CD14-positive monocyte (primary cell): Measurements from ENCODE around the gene TOM1L2. TPM values are rescaled to one million over a fixed set of nuclear protein-coding genes. Genes with fewer than 3 reads are reported as not detected.

ENCODE experiments used
- DNase-seq, 3 donors: peaks; one replicate each; pipeline ENCODE4 v3.0.0-alpha.2; 2011 to 2022
- H2AFZ ChIP-seq: 2 replicates; pipeline ENCODE4 v1.6.0; 2012; ENCODE audit warnings: mild to moderate bottlenecking, low read depth, low read length, inconsistent platforms; ENCODE audit not compliant: insufficient read depth, poor library complexity, severe bottlenecking
- H3K27ac ChIP-seq, 2 donors: 1 replicate in 1 of 2; 2 replicates in 1 of 2; pipeline ENCODE4 v1.5.1; 2012 to 2013; ENCODE audit warnings: low read length in 2 of 2, control low read depth in 1 of 2, inconsistent platforms in 1 of 2, low read depth in 1 of 2, mild to moderate bottlenecking in 1 of 2
- H3K27me3 ChIP-seq, 2 donors: one replicate each; pipeline versions ENCODE4 v1.6.0 to v1.6.1; 2011 to 2013; ENCODE audit warnings: low read length in 2 of 2; ENCODE audit not compliant: control insufficient read depth in 2 of 2, insufficient read depth in 2 of 2
- H3K36me3 ChIP-seq, 2 donors: replicated peaks in 1 of 2; 1 replicate in 1 of 2; 2 replicates in 1 of 2; pipeline versions ENCODE4 v1.5.1 to v1.6.1; 2012 to 2013; ENCODE audit warnings: low read length in 2 of 2, control low read depth in 1 of 2, inconsistent platforms in 1 of 2, mild to moderate bottlenecking in 1 of 2; ENCODE audit not compliant: insufficient read depth in 2 of 2, control insufficient read depth in 1 of 2
- H3K4me1 ChIP-seq, 2 donors: 1 replicate in 1 of 2; 2 replicates in 1 of 2; pipeline versions ENCODE4 v1.5.1 to v1.6.1; 2012 to 2013; ENCODE audit warnings: low read length in 2 of 2, control low read depth in 1 of 2, inconsistent platforms in 1 of 2, mild to moderate bottlenecking in 1 of 2, moderate library complexity in 1 of 2; ENCODE audit not compliant: insufficient read depth in 2 of 2, control insufficient read depth in 1 of 2
- H3K4me2 ChIP-seq: replicated peaks from 2 replicates; pipeline ENCODE3; 2012; ENCODE audit warnings: low read length, moderate library complexity, mild to moderate bottlenecking; ENCODE audit not compliant: poor library complexity, severe bottlenecking; ENCODE audit errors: extremely low read depth
- H3K4me3 ChIP-seq, 3 experiments: fragments of 200-600 bp in 1 of 3; sonication (generic) in 1 of 3; replicated peaks in 1 of 3; 1 replicate in 2 of 3; 2 replicates in 1 of 3; pipeline ENCODE4 v1.5.1; 2011 to 2013; ENCODE audit warnings: low read length in 3 of 3, mild to moderate bottlenecking in 3 of 3, control low read depth in 2 of 3, low read depth in 2 of 3, inconsistent platforms in 1 of 3, moderate library complexity in 1 of 3
- H3K79me2 ChIP-seq: 2 replicates; pipeline ENCODE4 v1.6.0; 2012; ENCODE audit warnings: mild to moderate bottlenecking, control low read depth, inconsistent platforms, low read length, moderate library complexity; ENCODE audit not compliant: insufficient read depth
- H3K9ac ChIP-seq: 2 replicates; pipeline ENCODE4 v1.6.0; 2017; ENCODE audit warnings: low read length, mild to moderate bottlenecking; ENCODE audit not compliant: insufficient read depth, poor library complexity, severe bottlenecking
- H3K9me3 ChIP-seq, 2 donors: replicated peaks in 1 of 2; 1 replicate in 1 of 2; 2 replicates in 1 of 2; pipeline versions ENCODE4 v1.5.1 to v1.6.1; 2012 to 2013; ENCODE audit warnings: low read length in 2 of 2, control low read depth in 1 of 2; ENCODE audit not compliant: control insufficient read depth in 1 of 2, insufficient read depth in 1 of 2
- H4K20me1 ChIP-seq: 2 replicates; pipeline ENCODE4 v1.6.0; 2012; ENCODE audit warnings: mild to moderate bottlenecking, low read length, control low read depth, moderate library complexity; ENCODE audit not compliant: insufficient read depth
- H3K27ac Mint-ChIP-seq, 7 donors: one replicate each; pipeline ENCODE4 v1.8.0; 2020; ENCODE audit warnings: mild to moderate bottlenecking in 7 of 7, mixed read lengths in 7 of 7, moderate library complexity in 6 of 7, inconsistent platforms in 2 of 7
- H3K27me3 Mint-ChIP-seq, 3 donors: one replicate each; pipeline ENCODE4 v1.8.0; 2021 to 2022; ENCODE audit warnings: low read depth in 3 of 3, mild to moderate bottlenecking in 3 of 3, mixed read lengths in 3 of 3, moderate library complexity in 3 of 3, inconsistent platforms in 1 of 3
- H3K36me3 Mint-ChIP-seq, 2 donors: one replicate each; pipeline ENCODE4 v1.8.0; 2020; ENCODE audit warnings: mixed read lengths in 2 of 2, inconsistent platforms in 1 of 2, mild to moderate bottlenecking in 1 of 2
- H3K4me1 Mint-ChIP-seq: one replicate; pipeline ENCODE4 v1.8.0; 2020; ENCODE audit warnings: mild to moderate bottlenecking, mixed read lengths
- H3K4me3 Mint-ChIP-seq, 2 donors: one replicate each; pipeline ENCODE4 v1.8.0; 2020; ENCODE audit warnings: mild to moderate bottlenecking in 2 of 2, mixed read lengths in 2 of 2, moderate library complexity in 1 of 2
- H3K9me3 Mint-ChIP-seq, 7 donors: one replicate each; pipeline ENCODE4 v1.8.0; 2020 to 2022; ENCODE audit warnings: mixed read lengths in 7 of 7, mild to moderate bottlenecking in 6 of 7, moderate library complexity in 6 of 7, inconsistent platforms in 2 of 7
- CTCF ChIP-seq: fragments of 200-600 bp; IDR thresholded peaks from one replicate; pipeline ENCODE4 v1.8.0; 2022; ENCODE audit warnings: antibody characterized with exemption, mild to moderate bottlenecking
- WGBS: methylation state at CpG from one replicate; pipeline ENCODE4 v1.1.5; 2013; ENCODE audit warnings: missing lambda C conversion rate; ENCODE audit not compliant: insufficient coverage; 5-methylcytosine and 5-hydroxymethylcytosine counted together
- intact Hi-C, 2 donors: fragments of 100-400 bp; cut with micrococcal nuclease; formaldehyde crosslinking; loops; one replicate each; pipeline versions ENCODE4 v1.15.0 to v1.15.1; 2023
- polyA plus RNA-seq, 3 donors: library from polyadenylated mRNA; depleted of rRNA in 1 of 3; unstranded in 2 of 3; stranded (reverse) in 1 of 3; fragments of 300-500 nt in 2 of 3; fragments of >200 nt in 1 of 3; fragmentation: Illumina TruSeq in 2 of 3; gene quantifications; 1 replicate in 2 of 3; 2 replicates in 1 of 3; pipeline ENCODE4 v1.2.3, GENCODE V29; 2012 to 2021

Gene TOM1L2
- polyA plus RNA-seq, 3 donors: 1.7 to 28.2 (median 2.8) TPM

- Mint-ChIP-seq H3K9me3 (no peaks in the 10 kb centered on the region), H3K4me1 (no peaks in the 10 kb centered on the region), H3K27ac (peak overlapping the region in 1 of 7 donors; percentile 68), H3K4me3 (no peak overlapping the region), H3K27me3 (peaks cover 0 to 2% (median 0%) of the 10 kb centered on the region in 3 donors), H3K36me3 (peaks cover 14 to 15% of the 10 kb centered on the region in 2 donors)
- intact Hi-C loops: no loop called here
- Histone ChIP-seq H3K9me3 (no peaks in the 10 kb centered on the region), H3K36me3 (peaks cover 8 to 18% of the 10 kb centered on the region in 2 donors), H3K27me3 (no peaks in the 10 kb centered on the region), H4K20me1 (no peaks in the 10 kb centered on the region), H3K79me2 (no peaks in the 10 kb centered on the region), H3K4me2 (no peak overlapping the region), H3K4me1 (no peaks in the 10 kb centered on the region), H3K27ac (no peak overlapping the region), H3K9ac (no peak overlapping the region), H3K4me3 (no peak overlapping the region), H2AFZ (no peak overlapping the region)
- no peak for TF ChIP-seq CTCF
- WGBS: no CpG with 5 or more reads among the region's 2 CpGs
- no peak for DNase-seq
Measured at GRCh38 chr17:18002171-18002570, 30.0 kb upstream of the TOM1L2 start.

GRCh38 chr17:18000030-18000408 lies 27.8 kb upstream of the TOM1L2 start:
- Histone ChIP-seq H3K27me3 (no peaks in the 10 kb centered on the region), H3K9ac (no peak overlapping the region), H3K4me1 (no peaks in the 10 kb centered on the region), H3K4me3 (no peak overlapping the region), H3K36me3 (no peaks in the 10 kb centered on the region), H3K27ac (no peak overlapping the region), H3K4me2 (no peak overlapping the region), H4K20me1 (no peaks in the 10 kb centered on the region), H2AFZ (no peak overlapping the region), H3K79me2 (no peaks in the 10 kb centered on the region), H3K9me3 (no peaks in the 10 kb centered on the region)
- Mint-ChIP-seq H3K9me3 (no peaks in the 10 kb centered on the region), H3K4me1 (no peaks in the 10 kb centered on the region), H3K27me3 (peaks cover 0 to 2% (median 0%) of the 10 kb centered on the region in 3 donors), H3K27ac (no peak overlapping the region), H3K4me3 (no peak overlapping the region), H3K36me3 (peaks cover 0 to 2% of the 10 kb centered on the region in 2 donors)
- WGBS: 95% methylated on average over 8 of the region's 8 CpGs
- intact Hi-C loops: no loop called here
- TF ChIP-seq CTCF: no peak
- DNase-seq: no peak
